Measurements from ENCODE around the gene MAPK10. TPM values are rescaled to one million over a fixed set of nuclear protein-coding genes. Genes with fewer than 3 reads are reported as not detected.

The MAPK10 gene
- total and polyA plus RNA-seq, 2 of the 8 experiments (the other 6 are each of a cell fraction or from before 2014, with no cell fraction given) = 2.5 to 3.1 TPM

DNA sequence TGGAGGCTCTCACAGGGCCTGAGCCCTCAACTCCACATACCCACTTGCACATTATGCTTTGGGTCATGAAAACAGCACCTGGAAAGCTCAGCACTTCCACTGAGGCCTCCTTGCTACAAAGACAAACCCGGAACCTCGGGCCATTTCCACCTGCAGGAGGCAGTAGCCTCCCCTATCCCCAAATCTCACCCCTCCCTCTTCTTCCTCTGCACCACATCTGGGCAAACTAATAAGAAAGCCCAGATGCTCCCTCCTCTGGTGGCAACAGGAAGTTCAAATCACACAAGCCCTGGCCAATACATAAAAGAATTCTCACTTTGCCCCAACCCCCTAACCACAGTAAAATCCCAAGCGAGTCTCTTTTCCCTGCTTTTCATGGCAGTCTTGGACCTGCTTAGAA is 136.4 kb downstream of the MAPK10 start (continued):
- TF ChIP-seq, protein P1, sequence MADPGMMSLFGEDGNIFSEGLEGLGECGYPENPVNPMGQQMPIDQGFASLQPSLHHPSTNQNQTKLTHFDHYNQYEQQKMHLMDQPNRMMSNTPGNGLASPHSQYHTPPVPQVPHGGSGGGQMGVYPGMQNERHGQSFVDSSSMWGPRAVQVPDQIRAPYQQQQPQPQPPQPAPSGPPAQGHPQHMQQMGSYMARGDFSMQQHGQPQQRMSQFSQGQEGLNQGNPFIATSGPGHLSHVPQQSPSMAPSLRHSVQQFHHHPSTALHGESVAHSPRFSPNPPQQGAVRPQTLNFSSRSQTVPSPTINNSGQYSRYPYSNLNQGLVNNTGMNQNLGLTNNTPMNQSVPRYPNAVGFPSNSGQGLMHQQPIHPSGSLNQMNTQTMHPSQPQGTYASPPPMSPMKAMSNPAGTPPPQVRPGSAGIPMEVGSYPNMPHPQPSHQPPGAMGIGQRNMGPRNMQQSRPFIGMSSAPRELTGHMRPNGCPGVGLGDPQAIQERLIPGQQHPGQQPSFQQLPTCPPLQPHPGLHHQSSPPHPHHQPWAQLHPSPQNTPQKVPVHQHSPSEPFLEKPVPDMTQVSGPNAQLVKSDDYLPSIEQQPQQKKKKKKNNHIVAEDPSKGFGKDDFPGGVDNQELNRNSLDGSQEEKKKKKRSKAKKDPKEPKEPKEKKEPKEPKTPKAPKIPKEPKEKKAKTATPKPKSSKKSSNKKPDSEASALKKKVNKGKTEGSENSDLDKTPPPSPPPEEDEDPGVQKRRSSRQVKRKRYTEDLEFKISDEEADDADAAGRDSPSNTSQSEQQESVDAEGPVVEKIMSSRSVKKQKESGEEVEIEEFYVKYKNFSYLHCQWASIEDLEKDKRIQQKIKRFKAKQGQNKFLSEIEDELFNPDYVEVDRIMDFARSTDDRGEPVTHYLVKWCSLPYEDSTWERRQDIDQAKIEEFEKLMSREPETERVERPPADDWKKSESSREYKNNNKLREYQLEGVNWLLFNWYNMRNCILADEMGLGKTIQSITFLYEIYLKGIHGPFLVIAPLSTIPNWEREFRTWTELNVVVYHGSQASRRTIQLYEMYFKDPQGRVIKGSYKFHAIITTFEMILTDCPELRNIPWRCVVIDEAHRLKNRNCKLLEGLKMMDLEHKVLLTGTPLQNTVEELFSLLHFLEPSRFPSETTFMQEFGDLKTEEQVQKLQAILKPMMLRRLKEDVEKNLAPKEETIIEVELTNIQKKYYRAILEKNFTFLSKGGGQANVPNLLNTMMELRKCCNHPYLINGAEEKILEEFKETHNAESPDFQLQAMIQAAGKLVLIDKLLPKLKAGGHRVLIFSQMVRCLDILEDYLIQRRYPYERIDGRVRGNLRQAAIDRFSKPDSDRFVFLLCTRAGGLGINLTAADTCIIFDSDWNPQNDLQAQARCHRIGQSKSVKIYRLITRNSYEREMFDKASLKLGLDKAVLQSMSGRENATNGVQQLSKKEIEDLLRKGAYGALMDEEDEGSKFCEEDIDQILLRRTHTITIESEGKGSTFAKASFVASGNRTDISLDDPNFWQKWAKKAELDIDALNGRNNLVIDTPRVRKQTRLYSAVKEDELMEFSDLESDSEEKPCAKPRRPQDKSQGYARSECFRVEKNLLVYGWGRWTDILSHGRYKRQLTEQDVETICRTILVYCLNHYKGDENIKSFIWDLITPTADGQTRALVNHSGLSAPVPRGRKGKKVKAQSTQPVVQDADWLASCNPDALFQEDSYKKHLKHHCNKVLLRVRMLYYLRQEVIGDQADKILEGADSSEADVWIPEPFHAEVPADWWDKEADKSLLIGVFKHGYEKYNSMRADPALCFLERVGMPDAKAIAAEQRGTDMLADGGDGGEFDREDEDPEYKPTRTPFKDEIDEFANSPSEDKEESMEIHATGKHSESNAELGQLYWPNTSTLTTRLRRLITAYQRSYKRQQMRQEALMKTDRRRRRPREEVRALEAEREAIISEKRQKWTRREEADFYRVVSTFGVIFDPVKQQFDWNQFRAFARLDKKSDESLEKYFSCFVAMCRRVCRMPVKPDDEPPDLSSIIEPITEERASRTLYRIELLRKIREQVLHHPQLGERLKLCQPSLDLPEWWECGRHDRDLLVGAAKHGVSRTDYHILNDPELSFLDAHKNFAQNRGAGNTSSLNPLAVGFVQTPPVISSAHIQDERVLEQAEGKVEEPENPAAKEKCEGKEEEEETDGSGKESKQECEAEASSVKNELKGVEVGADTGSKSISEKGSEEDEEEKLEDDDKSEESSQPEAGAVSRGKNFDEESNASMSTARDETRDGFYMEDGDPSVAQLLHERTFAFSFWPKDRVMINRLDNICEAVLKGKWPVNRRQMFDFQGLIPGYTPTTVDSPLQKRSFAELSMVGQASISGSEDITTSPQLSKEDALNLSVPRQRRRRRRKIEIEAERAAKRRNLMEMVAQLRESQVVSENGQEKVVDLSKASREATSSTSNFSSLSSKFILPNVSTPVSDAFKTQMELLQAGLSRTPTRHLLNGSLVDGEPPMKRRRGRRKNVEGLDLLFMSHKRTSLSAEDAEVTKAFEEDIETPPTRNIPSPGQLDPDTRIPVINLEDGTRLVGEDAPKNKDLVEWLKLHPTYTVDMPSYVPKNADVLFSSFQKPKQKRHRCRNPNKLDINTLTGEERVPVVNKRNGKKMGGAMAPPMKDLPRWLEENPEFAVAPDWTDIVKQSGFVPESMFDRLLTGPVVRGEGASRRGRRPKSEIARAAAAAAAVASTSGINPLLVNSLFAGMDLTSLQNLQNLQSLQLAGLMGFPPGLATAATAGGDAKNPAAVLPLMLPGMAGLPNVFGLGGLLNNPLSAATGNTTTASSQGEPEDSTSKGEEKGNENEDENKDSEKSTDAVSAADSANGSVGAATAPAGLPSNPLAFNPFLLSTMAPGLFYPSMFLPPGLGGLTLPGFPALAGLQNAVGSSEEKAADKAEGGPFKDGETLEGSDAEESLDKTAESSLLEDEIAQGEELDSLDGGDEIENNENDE (IDR thresholded peaks at IDR 0.05; ENCODE audit: insufficient replicate concordance, low read length) = no peak
- peak; percentile 87 to 91 for TF ChIP-seq RAD21 (IDR thresholded peaks at IDR 0.05 in 1 of 2, conservative IDR thresholded peaks at IDR 0.05 in 1 of 2; ENCODE audit: low read depth in 2 of 2, low read length in 2 of 2)
- peak; percentile 66; the same call in 1 of the 2 replicates for TF ChIP-seq KDM1A (IDR thresholded peaks at IDR 0.05; ENCODE audit: borderline replicate concordance, low read length)
- no peak for TF ChIP-seq YY1 (IDR thresholded peaks at IDR 0.05; ENCODE audit: low read depth, low read length)
- TF ChIP-seq PHF8 (conservative IDR thresholded peaks at IDR 0.05; ENCODE audit: low read depth, low read length) = no peak
- no peak for TF ChIP-seq SP4 (IDR thresholded peaks at IDR 0.05; ENCODE audit: low read length)
- no peak for TF ChIP-seq RBBP5 (IDR thresholded peaks at IDR 0.05; ENCODE audit: borderline replicate concordance, low read depth, low read length)
